WTC11 (cell line): Measurements from ENCODE around the gene LYL1. TPM values are rescaled to one million over a fixed set of nuclear protein-coding genes. Genes with fewer than 3 reads are reported as not detected.

Source experiments
- ATAC-seq: fragments of 200-7000 bp; cut with Tn5 transposase; 2 replicates; pipeline ENCODE4 v1.10.0; 2021; ENCODE audit warnings: mild to moderate bottlenecking, moderate library complexity
- CTCF ChIA-PET: fragments of 300-600 bp; sonication (Branson Sonifier 250); formaldehyde crosslinking; loops from one replicate; lab custom pipeline; 2021; ENCODE audit warnings: antibody characterized with exemption; lab: Charles Lee
- POLR2A ChIA-PET: fragments of 350-600 bp; sonication (Branson Sonifier 250); formaldehyde crosslinking; loops from one replicate; lab custom pipeline; 2021; ENCODE audit warnings: antibody characterized with exemption; lab: Charles Lee
- DNase-seq: peaks from one replicate; pipeline ENCODE4 v3.0.0; 2021; ENCODE audit warnings: low spot score
- H3K27ac Mint-ChIP-seq: 2 replicates; pipeline ENCODE4 v1.8.0; 2021; ENCODE audit warnings: mixed read lengths
- H3K27me3 Mint-ChIP-seq: 2 replicates; pipeline ENCODE4 v1.8.0; 2021; ENCODE audit warnings: low read depth, mild to moderate bottlenecking, moderate library complexity, mixed read lengths
- H3K36me3 Mint-ChIP-seq: 2 replicates; pipeline ENCODE4 v1.8.0; 2021; ENCODE audit warnings: mixed read lengths
- H3K4me1 Mint-ChIP-seq: 2 replicates; pipeline ENCODE4 v1.8.0; 2022; ENCODE audit warnings: mixed read lengths
- H3K4me3 Mint-ChIP-seq: 2 replicates; pipeline ENCODE4 v1.8.0; 2021; ENCODE audit warnings: mild to moderate bottlenecking, moderate library complexity, mixed read lengths
- H3K9me3 Mint-ChIP-seq: 2 replicates; pipeline ENCODE4 v1.8.0; 2021; ENCODE audit warnings: mixed read lengths
- AFF4 ChIP-seq: sonication (generic); formaldehyde crosslinking; IDR thresholded peaks from 2 replicates; pipeline ENCODE4 v1.8.1; 2023; ENCODE audit warnings: mild to moderate bottlenecking, missing genetic modification reagents, borderline replicate concordance
- ATF1 ChIP-seq: sonication (generic); formaldehyde crosslinking; IDR thresholded peaks from 2 replicates; pipeline ENCODE4 v1.8.1; 2023; ENCODE audit warnings: mild to moderate bottlenecking, moderate library complexity, missing genetic modification reagents
- ATF2 ChIP-seq: sonication (generic); formaldehyde crosslinking; IDR thresholded peaks from 2 replicates; pipeline ENCODE4 v1.8.1; 2022; ENCODE audit warnings: low read depth, missing genetic modification reagents, borderline replicate concordance
- ETV6 ChIP-seq: sonication (generic); formaldehyde crosslinking; IDR thresholded peaks from 2 replicates; pipeline ENCODE4 v1.8.1; 2022; ENCODE audit warnings: mild to moderate bottlenecking, missing genetic modification reagents
- IRF2 ChIP-seq: sonication (generic); formaldehyde crosslinking; IDR thresholded peaks from 2 replicates; pipeline ENCODE4 v1.8.0; 2022; ENCODE audit warnings: low read depth, missing genetic modification reagents, borderline replicate concordance
- KAT7 ChIP-seq: sonication (generic); formaldehyde crosslinking; IDR thresholded peaks from 2 replicates; pipeline ENCODE4 v1.8.1; 2023; ENCODE audit warnings: missing genetic modification reagents, mild to moderate bottlenecking, borderline replicate concordance
- SMAD3 ChIP-seq: sonication (generic); formaldehyde crosslinking; IDR thresholded peaks from 2 replicates; pipeline ENCODE4 v1.8.0; 2022; ENCODE audit warnings: missing genetic modification reagents, mild to moderate bottlenecking, borderline replicate concordance
- SMAD4 ChIP-seq: sonication (generic); formaldehyde crosslinking; IDR thresholded peaks from 2 replicates; pipeline ENCODE4 v1.8.0; 2022; ENCODE audit warnings: mild to moderate bottlenecking, missing genetic modification reagents
- TEAD4 ChIP-seq: sonication (generic); formaldehyde crosslinking; IDR thresholded peaks from 2 replicates; pipeline ENCODE4 v1.8.0; 2022; ENCODE audit warnings: mild to moderate bottlenecking, missing genetic modification reagents
- ZBTB43 ChIP-seq: sonication (generic); formaldehyde crosslinking; IDR thresholded peaks from 2 replicates; pipeline ENCODE4 v1.8.1; 2023; ENCODE audit warnings: mild to moderate bottlenecking, missing genetic modification reagents
- ZNF232 ChIP-seq: sonication (generic); formaldehyde crosslinking; IDR thresholded peaks from 2 replicates; pipeline ENCODE4 v1.8.0; 2022; ENCODE audit warnings: mild to moderate bottlenecking, missing genetic modification reagents
- ZNF263 ChIP-seq: sonication (generic); formaldehyde crosslinking; IDR thresholded peaks from 2 replicates; pipeline ENCODE4 v1.8.1; 2022; ENCODE audit warnings: low read depth, mild to moderate bottlenecking, moderate library complexity, missing genetic modification reagents
- ZNF396 ChIP-seq: fragments of 250-450 bp; sonication (Bioruptor Pico); IDR thresholded peaks from 2 replicates; pipeline ENCODE4 v1.8.0; 2021; ENCODE audit warnings: mild to moderate bottlenecking, moderate library complexity, borderline replicate concordance
- ZNF423 ChIP-seq: fragments of 250-450 bp; sonication (Bioruptor Pico); IDR thresholded peaks from 2 replicates; pipeline ENCODE4 v2.1.2; 2022; ENCODE audit warnings: mild to moderate bottlenecking, moderate library complexity
- total RNA-seq: library from RNA; stranded (reverse); gene quantifications from 3 replicates; pipeline ENCODE4 v1.2.3, GENCODE V29; 2021
- TF ChIP-seq, protein P1 (sequence below): fragments of 250-450 bp; sonication (Bioruptor Pico); IDR thresholded peaks from 2 replicates; pipeline ENCODE4 v1.9.0; 2021; ENCODE audit warnings: mild to moderate bottlenecking, borderline replicate concordance
- TF ChIP-seq, protein P2 (sequence below): fragments of 250-450 bp; sonication (Bioruptor Pico); IDR thresholded peaks from 2 replicates; pipeline ENCODE4 v2.1.2; 2022; ENCODE audit warnings: mild to moderate bottlenecking, moderate library complexity

The LYL1 gene
- total RNA-seq, 1 experiment from 2014 or later: 1.2 TPM

GRCh38 chr19:13121551-13122274, 19.1 kb upstream of the LYL1 start:
- ChIA-PET POLR2A (interaction anchor here (1.7 kb wide), 1 partner anchor 28 kb away, joined by 5 read pairs; the partner anchor contains the start of genes IER2 and STX10), CTCF (interaction anchor here (1.4 to 2.3 kb wide), 3 partner anchors 20 to 60 kb away, joined by 4 to 10 read pairs (median 8); partner anchors contain the start of genes IER2 and STX10)
- H3K27me3 Mint-ChIP-seq: no peaks in the 10 kb centered on the region; the same call in 1 of the 2 replicates
- TF ChIP-seq, protein P1, sequence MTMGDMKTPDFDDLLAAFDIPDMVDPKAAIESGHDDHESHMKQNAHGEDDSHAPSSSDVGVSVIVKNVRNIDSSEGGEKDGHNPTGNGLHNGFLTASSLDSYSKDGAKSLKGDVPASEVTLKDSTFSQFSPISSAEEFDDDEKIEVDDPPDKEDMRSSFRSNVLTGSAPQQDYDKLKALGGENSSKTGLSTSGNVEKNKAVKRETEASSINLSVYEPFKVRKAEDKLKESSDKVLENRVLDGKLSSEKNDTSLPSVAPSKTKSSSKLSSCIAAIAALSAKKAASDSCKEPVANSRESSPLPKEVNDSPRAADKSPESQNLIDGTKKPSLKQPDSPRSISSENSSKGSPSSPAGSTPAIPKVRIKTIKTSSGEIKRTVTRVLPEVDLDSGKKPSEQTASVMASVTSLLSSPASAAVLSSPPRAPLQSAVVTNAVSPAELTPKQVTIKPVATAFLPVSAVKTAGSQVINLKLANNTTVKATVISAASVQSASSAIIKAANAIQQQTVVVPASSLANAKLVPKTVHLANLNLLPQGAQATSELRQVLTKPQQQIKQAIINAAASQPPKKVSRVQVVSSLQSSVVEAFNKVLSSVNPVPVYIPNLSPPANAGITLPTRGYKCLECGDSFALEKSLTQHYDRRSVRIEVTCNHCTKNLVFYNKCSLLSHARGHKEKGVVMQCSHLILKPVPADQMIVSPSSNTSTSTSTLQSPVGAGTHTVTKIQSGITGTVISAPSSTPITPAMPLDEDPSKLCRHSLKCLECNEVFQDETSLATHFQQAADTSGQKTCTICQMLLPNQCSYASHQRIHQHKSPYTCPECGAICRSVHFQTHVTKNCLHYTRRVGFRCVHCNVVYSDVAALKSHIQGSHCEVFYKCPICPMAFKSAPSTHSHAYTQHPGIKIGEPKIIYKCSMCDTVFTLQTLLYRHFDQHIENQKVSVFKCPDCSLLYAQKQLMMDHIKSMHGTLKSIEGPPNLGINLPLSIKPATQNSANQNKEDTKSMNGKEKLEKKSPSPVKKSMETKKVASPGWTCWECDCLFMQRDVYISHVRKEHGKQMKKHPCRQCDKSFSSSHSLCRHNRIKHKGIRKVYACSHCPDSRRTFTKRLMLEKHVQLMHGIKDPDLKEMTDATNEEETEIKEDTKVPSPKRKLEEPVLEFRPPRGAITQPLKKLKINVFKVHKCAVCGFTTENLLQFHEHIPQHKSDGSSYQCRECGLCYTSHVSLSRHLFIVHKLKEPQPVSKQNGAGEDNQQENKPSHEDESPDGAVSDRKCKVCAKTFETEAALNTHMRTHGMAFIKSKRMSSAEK: no peak
- no peak for TF ChIP-seq ZNF396 (CRISPR knock-in tag)
- no peak for TF ChIP-seq KAT7
- no peak for TF ChIP-seq SMAD4 (CRISPR knock-in tag)
- TF ChIP-seq ZBTB43 (CRISPR knock-in tag): no peak
- TF ChIP-seq SMAD3: no peak
- no peak for TF ChIP-seq ZNF263 (CRISPR knock-in tag)
- no peak for TF ChIP-seq ETV6 (CRISPR knock-in tag)
- TF ChIP-seq ATF1: no peak
- no peak for TF ChIP-seq TEAD4
- TF ChIP-seq IRF2 (CRISPR knock-in tag): no peak
- TF ChIP-seq ATF2: no peak
- ATAC-seq (no peak), DNase-seq (no peak)
- peaks cover 4% of the 10 kb centered on the region; the same call in 1 of the 2 replicates for H3K36me3 Mint-ChIP-seq
- no peaks in the 10 kb centered on the region for H3K9me3 Mint-ChIP-seq
- H3K27ac Mint-ChIP-seq: peak overlapping the region; percentile 50
- H3K4me3 Mint-ChIP-seq: peak overlapping the region; percentile 77; the same call in 1 of the 2 replicates
- peaks cover 54% of the 10 kb centered on the region for H3K4me1 Mint-ChIP-seq

DNA sequence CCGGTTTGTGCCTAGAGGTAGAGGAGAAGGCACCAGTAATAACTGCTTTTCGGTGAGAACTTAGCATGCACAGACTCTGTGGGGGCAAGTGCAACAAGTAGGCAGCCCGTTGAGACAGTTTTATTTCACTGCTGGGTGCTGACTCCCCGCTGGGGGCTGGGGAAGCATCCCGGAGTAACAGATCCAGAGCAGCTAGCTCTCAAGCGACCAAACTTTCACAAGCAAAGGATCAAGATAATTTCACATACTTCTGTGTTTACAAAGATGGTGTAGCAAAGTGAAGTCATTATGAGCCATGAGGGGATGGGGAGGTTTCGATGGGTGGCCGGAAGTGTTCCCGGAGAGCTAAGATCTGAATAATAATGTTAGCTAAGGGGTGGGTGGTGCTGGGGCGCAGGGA, 18.2 kb upstream of the LYL1 start:
- TF ChIP-seq ZNF232 (CRISPR knock-in tag) (no peak), AFF4 (no peak), ZNF423 (CRISPR knock-in tag) (peak; percentile 66)
- TF ChIP-seq, protein P2, sequence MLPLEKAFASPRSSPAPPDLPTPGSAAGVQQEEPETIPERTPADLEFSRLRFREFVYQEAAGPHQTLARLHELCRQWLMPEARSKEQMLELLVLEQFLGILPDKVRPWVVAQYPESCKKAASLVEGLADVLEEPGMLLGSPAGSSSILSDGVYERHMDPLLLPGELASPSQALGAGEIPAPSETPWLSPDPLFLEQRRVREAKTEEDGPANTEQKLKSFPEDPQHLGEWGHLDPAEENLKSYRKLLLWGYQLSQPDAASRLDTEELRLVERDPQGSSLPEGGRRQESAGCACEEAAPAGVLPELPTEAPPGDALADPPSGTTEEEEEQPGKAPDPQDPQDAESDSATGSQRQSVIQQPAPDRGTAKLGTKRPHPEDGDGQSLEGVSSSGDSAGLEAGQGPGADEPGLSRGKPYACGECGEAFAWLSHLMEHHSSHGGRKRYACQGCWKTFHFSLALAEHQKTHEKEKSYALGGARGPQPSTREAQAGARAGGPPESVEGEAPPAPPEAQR: no peak
- CTCF ChIA-PET: interaction anchor here (1.4 to 2.4 kb wide), 4 partner anchors 20 to 75 kb away, joined by 4 to 10 read pairs (median 8); partner anchors contain the start of genes IER2 and STX10
- H3K36me3 Mint-ChIP-seq: peaks cover 4% of the 10 kb centered on the region; the same call in 1 of the 2 replicates
- H3K9me3 Mint-ChIP-seq: no peaks in the 10 kb centered on the region
- POLR2A ChIA-PET: interaction anchor here (0.9 to 1.7 kb wide), 2 partner anchors 29 to 34 kb away, joined by 3 to 5 read pairs; partner anchors contain the start of genes IER2 and STX10
- peaks cover 55% of the 10 kb centered on the region for H3K4me1 Mint-ChIP-seq
- peak overlapping the region; percentile 89 for H3K27ac Mint-ChIP-seq
- no peak for ATAC-seq
- DNase-seq: no peak
- H3K4me3 Mint-ChIP-seq: peak overlapping the region; percentile 77
- no peaks in the 10 kb centered on the region; the same call in 1 of the 2 replicates for H3K27me3 Mint-ChIP-seq
